HepG2 (cell line): ENCODE measurements around the gene HID1. TPM values are rescaled to one million over a fixed set of nuclear protein-coding genes. Genes with fewer than 3 reads are reported as not detected.

Experiments
- CREM ChIP-seq, 2 experiments: sonication (generic) in 1 of 2; formaldehyde crosslinking in 1 of 2; IDR thresholded peaks; 2 replicates each; pipeline versions ENCODE4 v1.4.0 to v1.6.1; 2016 to 2020; ENCODE audit warnings: antibody characterized with exemption in 1 of 2, mild to moderate bottlenecking in 1 of 2, missing genetic modification reagents in 1 of 2
- JUN ChIP-seq: sonication (generic); formaldehyde crosslinking; IDR thresholded peaks from 2 replicates; pipeline ENCODE4 v1.4.0; 2020; ENCODE audit warnings: mild to moderate bottlenecking, missing genetic modification reagents
- NRL ChIP-seq: sonication (generic); formaldehyde crosslinking; IDR thresholded peaks from 2 replicates; pipeline ENCODE4 v1.5.0; 2020; ENCODE audit warnings: missing genetic modification reagents, mild to moderate bottlenecking, moderate library complexity, borderline replicate concordance
- SNAI1 ChIP-seq: sonication (generic); formaldehyde crosslinking; IDR thresholded peaks from 2 replicates; pipeline ENCODE4 v1.5.0; 2020; ENCODE audit warnings: mild to moderate bottlenecking, missing genetic modification reagents, borderline replicate concordance
- TBX2 ChIP-seq: sonication (generic); formaldehyde crosslinking; IDR thresholded peaks from 2 replicates; pipeline ENCODE4 v1.5.0; 2020; ENCODE audit warnings: missing genetic modification reagents, mild to moderate bottlenecking, borderline replicate concordance
- ZFP37 ChIP-seq: sonication (generic); formaldehyde crosslinking; IDR thresholded peaks from 2 replicates; pipeline ENCODE4 v1.4.0; 2020; ENCODE audit warnings: missing genetic modification reagents, borderline replicate concordance
- ZNF274 ChIP-seq: sonication (generic); formaldehyde crosslinking; IDR thresholded peaks from 2 replicates; pipeline ENCODE4 v1.5.1; 2020; ENCODE audit warnings: mild to moderate bottlenecking, missing genetic modification reagents
- ZNF737 ChIP-seq: sonication (generic); formaldehyde crosslinking; IDR thresholded peaks from 2 replicates; pipeline ENCODE4 v1.5.0; 2020; ENCODE audit warnings: missing genetic modification reagents, mild to moderate bottlenecking, borderline replicate concordance
- ZNF770 ChIP-seq: sonication (generic); formaldehyde crosslinking; IDR thresholded peaks from 2 replicates; pipeline ENCODE4 v1.5.0; 2020; ENCODE audit warnings: mild to moderate bottlenecking, missing genetic modification reagents
- ZNF777 ChIP-seq: sonication (generic); formaldehyde crosslinking; IDR thresholded peaks from 2 replicates; pipeline ENCODE4 v1.4.0; 2020; ENCODE audit warnings: missing genetic modification reagents
- polyA plus RNA-seq, 8 experiments: library from polyadenylated mRNA; depleted of rRNA in 3 of 8; stranded (reverse) in 7 of 8; unstranded in 1 of 8; fragments of >200 nt; fragmentation: Illumina TruSeq in 4 of 8; extraction: Trizol in 4 of 8; gene quantifications; 2 replicates each; pipeline versions ENCODE4 v1.2.1 to v1.2.3, GENCODE V29; 2011 to 2016; ENCODE audit warnings: low read depth in 4 of 8, missing spikeins in 1 of 8, mixed read lengths in 1 of 8; ENCODE audit not compliant: insufficient read depth in 1 of 8
- total RNA-seq, 5 experiments: library from RNA; depleted of rRNA; stranded (reverse); fragments of >200 nt; fragmentation: Illumina TruSeq; extraction: Trizol; gene quantifications; 2 replicates each; pipeline ENCODE4 v1.2.3, GENCODE V29; 2016; ENCODE audit warnings: low read depth in 1 of 5
- TF ChIP-seq, protein P1 (sequence below): sonication (generic); formaldehyde crosslinking; IDR thresholded peaks from 2 replicates; pipeline ENCODE4 v1.4.0; 2020; ENCODE audit warnings: mild to moderate bottlenecking, missing genetic modification reagents
- TF ChIP-seq, protein P2 (sequence below): sonication (generic); formaldehyde crosslinking; IDR thresholded peaks from 2 replicates; pipeline ENCODE4 v1.4.0; 2020; ENCODE audit warnings: missing genetic modification reagents, borderline replicate concordance

Gene HID1
- total and polyA plus RNA-seq, 2 of the 13 experiments (the other 11 are each of a cell fraction or from before 2014, with no cell fraction given), result 2.1 to 10.6 TPM

DNA sequence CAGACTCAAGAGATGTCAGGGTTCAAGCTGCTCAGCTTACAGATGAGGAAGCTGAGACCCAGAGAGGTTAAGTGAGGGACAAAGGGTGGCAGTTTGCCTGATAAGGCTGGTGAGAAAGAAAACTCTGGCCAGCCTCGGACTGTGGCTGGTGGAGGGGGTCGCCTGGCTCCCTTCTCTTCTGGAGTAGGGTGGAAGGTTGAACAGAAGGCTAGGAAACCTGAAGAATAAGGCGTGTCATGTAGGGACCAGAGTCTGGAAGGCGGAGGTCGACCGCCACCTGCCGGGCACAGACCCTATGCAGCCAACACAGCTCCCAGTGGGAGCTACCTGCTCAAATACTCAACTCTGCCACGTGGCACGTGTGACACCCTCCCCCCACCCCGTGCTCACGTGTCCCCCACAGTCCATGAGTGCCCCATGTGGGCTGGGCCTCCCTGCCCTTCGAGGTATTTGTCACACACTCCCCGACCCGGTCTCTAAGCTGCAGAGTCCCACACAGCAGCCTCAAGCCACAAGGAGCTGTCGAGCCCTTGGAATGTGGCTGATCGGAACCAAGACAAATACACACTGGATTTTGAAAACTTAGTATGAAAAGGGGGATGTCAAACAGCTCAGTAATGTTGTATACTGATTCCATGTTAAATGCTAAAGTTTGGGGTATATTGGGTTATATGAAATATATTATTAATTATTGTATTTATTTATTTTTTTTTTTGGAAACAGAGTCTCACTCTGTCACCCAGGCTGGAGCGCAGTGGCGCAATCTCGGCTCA, 11.8 kb downstream of the HID1 start (continued):
- TF ChIP-seq, protein P1, sequence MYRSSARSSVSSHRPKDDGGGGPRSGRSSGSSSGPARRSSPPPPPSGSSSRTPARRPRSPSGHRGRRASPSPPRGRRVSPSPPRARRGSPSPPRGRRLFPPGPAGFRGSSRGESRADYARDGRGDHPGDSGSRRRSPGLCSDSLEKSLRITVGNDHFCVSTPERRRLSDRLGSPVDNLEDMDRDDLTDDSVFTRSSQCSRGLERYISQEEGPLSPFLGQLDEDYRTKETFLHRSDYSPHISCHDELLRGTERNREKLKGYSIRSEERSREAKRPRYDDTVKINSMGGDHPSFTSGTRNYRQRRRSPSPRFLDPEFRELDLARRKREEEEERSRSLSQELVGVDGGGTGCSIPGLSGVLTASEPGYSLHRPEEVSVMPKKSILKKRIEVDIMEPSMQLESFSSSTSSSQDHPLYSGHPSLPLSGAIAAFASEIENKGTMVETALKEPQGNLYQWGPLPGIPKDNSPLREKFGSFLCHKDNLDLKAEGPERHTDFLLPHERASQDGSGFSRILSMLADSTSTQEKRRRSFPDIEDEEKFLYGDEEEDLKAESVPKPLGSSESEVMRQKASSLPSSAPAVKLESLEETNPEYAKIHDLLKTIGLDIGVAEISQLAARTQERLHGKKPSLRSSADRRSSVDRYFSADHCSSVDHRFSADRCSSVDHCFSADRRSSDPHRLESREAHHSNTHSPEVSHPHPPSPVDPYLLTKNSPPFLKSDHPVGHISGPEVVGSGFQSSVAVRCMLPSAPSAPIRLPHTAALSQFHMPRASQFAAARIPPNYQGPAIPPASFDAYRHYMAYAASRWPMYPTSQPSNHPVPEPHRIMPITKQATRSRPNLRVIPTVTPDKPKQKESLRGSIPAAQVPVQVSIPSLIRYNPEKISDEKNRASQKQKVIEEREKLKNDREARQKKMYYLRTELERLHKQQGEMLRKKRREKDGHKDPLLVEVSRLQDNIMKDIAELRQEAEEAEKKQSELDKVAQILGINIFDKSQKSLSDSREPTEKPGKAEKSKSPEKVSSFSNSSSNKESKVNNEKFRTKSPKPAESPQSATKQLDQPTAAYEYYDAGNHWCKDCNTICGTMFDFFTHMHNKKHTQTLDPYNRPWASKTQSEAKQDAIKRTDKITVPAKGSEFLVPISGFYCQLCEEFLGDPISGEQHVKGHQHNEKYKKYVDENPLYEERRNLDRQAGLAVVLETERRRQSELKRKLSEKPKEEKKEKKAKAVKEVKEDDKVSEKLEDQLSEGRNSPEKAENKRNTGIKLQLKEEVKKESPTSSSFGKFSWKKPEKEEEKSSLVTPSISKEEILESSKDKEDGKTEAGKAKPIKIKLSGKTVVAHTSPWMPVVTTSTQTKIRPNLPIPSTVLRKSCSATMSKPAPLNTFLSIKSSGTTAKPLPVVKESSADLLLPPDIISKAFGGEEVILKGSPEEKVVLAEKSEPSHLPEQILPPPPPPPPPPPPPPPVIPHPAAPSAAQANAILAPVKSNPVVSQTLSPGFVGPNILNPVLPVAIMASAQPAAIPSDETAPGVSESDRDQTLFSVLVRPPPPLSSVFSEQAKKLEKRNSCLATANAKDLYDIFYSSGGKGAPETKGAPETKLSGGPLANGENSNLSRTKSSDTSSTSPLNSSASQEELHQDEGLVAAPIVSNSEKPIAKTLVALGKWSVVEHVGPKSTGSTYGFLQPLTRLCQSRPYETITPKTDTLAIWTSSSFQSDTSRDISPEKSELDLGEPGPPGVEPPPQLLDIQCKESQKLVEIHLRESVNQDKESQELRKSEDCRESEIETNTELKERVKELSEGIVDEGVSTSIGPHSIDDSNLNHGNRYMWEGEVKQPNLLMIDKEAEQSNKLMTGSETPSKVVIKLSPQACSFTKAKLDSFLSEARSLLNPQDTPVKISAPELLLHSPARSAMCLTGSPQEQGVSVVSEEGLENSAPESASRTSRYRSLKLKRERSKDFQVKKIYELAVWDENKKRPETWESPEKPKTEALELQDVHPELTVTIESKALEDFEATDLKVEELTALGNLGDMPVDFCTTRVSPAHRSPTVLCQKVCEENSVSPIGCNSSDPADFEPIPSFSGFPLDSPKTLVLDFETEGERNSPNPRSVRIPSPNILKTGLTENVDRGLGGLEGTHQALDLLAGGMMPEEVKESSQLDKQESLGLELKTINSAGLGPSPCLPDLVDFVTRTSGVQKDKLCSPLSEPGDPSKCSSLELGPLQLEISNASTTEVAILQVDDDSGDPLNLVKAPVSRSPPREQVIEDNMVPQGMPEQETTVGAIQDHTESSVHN (CRISPR knock-in tag), result 0 out of 2 replicates have a peak, but pooled peaks have one; percentile 70
- TF ChIP-seq NRL (CRISPR knock-in tag) (0 out of 2 replicates have a peak, but pooled peaks have one; percentile 41), CREM (IDR thresholded peaks at IDR 0.05) (no peak), CREM (CRISPR knock-in tag; IDR thresholded peaks at IDR 0.05) (0 out of 2 replicates have a peak, but pooled peaks have one; percentile 28), TBX2 (peak; percentile 72; the same call in 1 of the 2 replicates), ZNF770 (CRISPR knock-in tag) (no peak), ZFP37 (CRISPR knock-in tag) (no peak), ZNF777 (0 out of 2 replicates have a peak, but pooled peaks have one; percentile 32), ZNF274 (CRISPR knock-in tag) (peak; percentile 91), ZNF737 (CRISPR knock-in tag) (no peak), SNAI1 (CRISPR knock-in tag) (no peak), JUN (CRISPR knock-in tag) (0 out of 2 replicates have a peak, but pooled peaks have one; percentile 51)
- TF ChIP-seq, protein P2, sequence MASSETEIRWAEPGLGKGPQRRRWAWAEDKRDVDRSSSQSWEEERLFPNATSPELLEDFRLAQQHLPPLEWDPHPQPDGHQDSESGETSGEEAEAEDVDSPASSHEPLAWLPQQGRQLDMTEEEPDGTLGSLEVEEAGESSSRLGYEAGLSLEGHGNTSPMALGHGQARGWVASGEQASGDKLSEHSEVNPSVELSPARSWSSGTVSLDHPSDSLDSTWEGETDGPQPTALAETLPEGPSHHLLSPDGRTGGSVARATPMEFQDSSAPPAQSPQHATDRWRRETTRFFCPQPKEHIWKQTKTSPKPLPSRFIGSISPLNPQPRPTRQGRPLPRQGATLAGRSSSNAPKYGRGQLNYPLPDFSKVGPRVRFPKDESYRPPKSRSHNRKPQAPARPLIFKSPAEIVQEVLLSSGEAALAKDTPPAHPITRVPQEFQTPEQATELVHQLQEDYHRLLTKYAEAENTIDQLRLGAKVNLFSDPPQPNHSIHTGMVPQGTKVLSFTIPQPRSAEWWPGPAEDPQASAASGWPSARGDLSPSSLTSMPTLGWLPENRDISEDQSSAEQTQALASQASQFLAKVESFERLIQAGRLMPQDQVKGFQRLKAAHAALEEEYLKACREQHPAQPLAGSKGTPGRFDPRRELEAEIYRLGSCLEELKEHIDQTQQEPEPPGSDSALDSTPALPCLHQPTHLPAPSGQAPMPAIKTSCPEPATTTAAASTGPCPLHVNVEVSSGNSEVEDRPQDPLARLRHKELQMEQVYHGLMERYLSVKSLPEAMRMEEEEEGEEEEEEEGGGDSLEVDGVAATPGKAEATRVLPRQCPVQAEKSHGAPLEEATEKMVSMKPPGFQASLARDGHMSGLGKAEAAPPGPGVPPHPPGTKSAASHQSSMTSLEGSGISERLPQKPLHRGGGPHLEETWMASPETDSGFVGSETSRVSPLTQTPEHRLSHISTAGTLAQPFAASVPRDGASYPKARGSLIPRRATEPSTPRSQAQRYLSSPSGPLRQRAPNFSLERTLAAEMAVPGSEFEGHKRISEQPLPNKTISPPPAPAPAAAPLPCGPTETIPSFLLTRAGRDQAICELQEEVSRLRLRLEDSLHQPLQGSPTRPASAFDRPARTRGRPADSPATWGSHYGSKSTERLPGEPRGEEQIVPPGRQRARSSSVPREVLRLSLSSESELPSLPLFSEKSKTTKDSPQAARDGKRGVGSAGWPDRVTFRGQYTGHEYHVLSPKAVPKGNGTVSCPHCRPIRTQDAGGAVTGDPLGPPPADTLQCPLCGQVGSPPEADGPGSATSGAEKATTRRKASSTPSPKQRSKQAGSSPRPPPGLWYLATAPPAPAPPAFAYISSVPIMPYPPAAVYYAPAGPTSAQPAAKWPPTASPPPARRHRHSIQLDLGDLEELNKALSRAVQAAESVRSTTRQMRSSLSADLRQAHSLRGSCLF (CRISPR knock-in tag), result no peak; the same call in 1 of the 2 replicates
